ENCODE data around the gene IL17RB.

GRCh38 chr3:53841296-53841695, 5.1 kb upstream of the IL17RB start:
- TF ChIP-seq CTCF (IDR thresholded peaks at IDR 0.05; ENCODE audit: insufficient read depth, low read length, poor library complexity, severe bottlenecking): no peak
- TF ChIP-seq EZH2phosphoT487 (conservative IDR thresholded peaks at IDR 0.05; ENCODE audit: low read length): no peak
